DMS153 treated with DMSO at 0.1 percent for 48 hours (cell line): ENCODE data around the gene DMXL1.
"Not testable (repeated sequence)": the region's sequence is repeated elsewhere in the genome, so short reads cannot be mapped to it uniquely, and the experiment has no call there.

ENCODE experiments used
- DNase-seq: peaks from one replicate; lab custom pipeline; 2025; ENCODE audit not compliant: unreplicated experiment; lab: John Stamatoyannopoulos, UW

The DMXL1 gene

DNA sequence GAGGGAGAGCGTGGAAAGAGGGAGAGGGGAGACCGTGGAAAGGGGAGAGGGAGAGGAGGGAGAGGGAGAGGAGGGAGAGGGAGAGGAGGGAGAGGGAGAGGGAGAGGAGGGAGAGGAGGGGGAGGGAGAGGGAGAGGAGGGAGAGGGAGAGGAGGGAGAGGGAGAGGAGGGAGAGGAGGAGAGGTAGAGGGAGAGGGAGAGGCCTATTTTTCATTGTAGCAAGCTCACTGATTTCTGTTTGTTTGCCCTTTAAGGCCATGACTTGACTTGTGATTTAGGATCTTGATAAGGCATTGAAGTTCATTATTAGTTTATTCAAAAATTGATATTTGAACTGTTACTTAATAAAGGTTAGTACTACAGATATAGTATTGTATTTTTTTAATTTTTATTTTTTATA lies 52.4 kb downstream of the DMXL1 start:
- DNase-seq: no peak

DNA sequence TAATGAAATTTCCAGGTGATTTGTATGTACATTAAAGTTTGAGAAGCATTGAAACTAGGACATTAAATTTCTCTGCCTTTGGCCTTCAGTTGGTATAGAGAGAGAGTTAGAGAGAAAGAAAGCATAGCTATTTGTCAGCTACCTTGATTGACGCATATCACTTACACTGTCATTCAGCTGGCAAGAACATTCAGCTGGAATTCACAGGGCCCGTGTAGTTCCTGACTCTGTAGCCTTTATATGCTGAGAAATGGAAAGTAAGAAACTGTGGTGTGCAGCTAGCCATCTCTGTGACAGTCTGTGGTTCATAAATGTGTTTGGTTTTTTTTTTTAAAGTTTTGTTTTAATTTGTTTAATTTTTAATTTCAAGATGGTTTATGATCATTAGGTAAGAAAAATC lies 58.9 kb downstream of the DMXL1 start:
- no peak for DNase-seq

DNA sequence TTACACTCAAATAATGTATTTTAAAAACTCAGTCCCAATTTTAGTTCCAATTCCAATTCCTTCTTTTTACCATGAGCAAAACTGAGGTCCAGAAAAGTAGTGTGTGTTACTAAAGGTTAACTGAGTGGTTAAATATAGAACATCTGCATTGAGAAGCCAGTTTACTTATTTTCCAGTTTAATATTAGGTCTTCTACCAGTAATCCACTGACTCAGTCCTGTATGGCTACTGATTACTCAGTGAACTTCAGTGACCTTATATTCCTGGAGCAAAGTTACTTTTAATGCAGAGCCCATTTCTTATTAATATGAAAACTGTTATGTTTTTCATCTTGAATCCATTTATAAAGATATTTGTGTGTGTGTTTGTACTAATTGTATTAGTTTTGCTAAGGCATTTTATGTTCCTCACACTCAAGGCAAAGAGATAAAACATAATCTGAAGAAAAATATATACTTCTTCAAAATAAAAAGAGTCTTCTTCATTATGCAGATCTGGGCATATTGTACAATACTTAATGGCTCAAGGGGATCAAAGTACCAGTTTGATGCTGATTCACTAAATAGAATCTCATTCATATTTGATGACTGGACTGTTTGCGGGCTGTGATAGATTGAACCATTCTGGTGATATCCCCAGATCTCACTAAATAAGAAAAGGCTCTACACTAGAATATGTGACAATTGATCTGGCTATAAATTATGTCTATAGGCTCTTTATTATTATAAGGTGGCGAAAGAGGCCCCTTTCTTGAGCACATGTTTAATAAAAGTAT lies 60.8 kb downstream of the DMXL1 start:
- no peak for DNase-seq

DNA sequence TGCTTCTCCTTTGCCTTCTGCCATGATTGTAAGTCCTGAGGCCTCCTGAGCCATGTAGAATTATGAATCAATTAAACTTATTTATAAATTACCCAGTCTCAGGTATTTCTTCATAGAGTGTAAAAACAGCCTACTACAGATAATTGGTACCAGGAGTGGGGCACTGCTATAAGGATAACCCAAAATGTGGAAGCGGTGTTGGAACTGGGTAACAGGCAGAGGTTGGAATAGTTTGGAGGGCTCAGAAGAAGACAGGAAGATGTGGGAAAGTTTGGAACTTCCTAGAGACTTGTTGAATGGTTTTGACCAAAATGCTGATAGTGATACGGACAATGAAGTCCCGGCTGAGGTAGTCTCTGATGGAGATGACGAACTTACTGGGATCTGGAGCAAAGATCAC lies 64.9 kb downstream of the DMXL1 start:
- not testable (repeated sequence) for DNase-seq

DNA sequence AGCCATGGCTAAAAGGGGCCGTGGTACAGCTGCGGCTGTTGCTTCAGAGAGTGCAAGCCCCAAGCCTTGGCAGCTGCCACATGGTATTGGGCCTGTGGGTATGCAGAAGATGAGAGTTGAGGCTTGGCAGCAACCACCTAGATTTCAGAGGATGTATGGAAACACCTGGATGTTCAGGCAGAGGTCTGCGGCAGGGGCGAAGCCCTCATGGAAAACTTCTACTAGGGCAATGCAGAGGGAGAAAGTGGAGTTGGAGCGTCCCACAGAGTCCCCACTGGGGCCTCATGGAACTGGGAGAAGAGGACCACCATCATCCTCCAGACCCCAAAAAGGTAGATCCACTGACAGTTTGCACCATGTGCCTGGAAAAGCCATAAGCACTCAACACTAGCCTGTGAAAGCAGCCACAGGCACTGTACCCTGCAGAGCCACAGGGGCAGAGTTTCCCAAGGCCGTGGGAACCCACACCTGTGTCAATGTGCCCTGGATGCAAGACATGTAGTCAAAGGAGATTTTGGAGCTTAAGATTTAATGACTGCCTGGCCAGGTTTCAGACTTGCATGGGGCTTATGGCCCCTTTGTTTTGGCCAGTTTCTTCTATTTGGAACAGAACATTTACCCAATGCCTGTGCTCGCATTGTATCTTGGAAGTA lies 65.9 kb downstream of the DMXL1 start:
- DNase-seq: no peak

DNA sequence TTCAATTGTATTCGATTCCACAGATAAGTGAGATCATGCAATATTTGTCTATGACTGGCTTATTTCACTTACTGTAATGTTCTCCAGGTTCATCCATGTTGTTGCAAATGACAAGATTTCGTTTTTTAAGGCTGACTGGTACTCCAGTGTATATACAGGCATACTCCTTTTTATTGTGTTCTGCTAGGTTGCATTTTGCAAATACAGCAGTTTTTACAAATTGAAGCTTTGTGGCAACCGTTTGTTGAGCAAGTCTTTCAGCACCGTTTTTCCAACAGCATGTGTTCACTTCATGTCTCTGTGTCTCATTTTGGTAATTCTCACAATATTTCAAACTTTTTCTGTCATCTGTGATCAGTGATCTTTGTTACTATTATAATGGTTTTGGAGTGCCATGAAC lies 82.7 kb downstream of the DMXL1 start:
- DNase-seq: no peak

DNA sequence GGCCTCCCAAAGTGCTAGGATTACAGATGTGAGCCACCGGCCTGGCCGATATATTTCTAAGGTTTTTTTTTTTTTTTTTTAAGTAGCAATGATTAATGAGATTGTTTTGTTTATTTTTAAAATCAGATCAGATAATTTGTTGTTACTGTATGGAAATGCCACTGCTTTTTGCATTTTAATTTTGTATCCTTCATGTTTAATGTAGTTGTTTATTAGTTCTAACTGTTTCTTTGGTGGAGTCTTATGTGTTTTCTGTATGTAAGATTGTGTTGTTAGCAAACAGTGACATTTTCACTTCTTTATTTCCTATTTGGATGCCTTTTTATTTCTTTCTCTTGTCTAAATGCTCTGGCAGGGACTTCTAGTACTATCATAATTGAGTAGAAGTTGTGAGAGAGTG lies 87.3 kb downstream of the DMXL1 start:
- no peak for DNase-seq

DNA sequence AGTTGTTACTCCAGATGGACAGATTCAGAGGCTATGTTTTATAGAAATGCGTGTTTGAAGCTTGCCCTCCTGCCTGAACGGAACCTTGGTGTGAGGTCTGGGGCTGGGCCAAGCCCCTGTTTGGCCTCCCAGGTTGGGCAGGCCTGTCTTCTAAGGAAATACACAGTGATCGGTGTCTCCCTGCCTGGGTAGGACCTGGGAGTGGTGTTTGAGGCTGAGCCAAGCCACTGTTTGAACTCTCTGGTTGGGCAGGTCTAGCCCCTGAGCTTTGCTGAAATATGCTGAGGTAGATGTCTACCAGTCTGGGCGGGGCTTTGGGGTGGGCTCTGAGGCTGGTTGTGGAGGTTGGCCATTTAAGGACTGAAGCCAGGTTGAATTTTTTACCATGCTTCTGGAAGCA lies 90.5 kb downstream of the DMXL1 start:
- DNase-seq: no peak

DNA sequence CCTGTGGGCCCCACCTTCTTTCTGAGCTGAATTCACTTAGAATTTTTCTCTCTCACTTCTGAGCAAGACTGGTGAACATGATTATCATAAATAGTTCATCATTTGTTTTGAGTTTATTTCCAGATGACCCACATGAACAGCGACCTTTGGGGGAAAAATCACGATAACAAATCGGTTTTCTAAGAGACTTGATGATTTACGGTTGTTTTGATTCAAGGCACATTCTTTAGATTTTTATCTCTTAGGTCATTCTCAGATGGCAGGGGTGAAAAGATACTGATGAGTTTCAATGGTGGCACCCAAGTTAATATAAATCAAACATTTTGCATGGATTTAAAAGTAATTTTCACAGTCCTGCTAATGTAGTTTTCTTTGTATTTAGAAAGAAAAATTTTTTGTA lies 95.1 kb downstream of the DMXL1 start:
- no peak for DNase-seq

DNA sequence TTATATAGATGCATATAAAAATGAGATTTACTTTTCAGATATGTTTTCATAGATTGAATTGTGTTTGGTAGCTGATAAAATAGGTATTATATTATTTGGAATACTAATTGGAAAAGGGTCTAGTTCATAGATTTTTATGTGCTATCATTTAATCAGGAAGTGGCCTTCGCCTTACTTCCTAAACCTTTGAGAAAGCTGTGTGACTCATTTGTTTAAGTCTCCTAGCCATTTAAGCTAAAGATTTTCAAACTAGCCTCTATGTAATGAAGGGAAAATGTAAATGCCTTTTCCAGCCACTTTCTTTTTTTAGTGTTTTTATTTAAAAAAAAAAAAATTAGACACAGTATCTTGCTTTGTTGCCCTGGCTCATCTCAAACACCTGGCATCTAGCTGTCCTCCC lies 97.5 kb downstream of the DMXL1 start:
- DNase-seq: no peak

DNA sequence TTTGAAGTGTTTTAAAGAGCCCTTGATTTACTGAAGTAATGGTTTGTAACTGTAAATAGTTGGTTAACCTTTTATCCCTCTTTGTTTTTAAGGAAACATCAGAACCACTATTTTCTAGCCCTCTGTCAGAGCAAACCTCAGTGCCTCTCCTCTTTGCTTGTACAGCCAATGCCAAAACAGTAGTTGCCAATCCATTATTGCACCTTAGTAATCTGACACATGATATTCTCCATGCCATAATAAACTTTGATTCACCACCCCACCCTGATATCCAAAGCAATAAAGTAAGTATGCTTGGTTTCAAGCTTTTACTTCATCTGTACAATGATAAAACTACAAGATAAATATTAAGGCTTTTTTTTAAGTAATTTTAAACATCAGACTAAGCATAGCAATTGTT lies 100.8 kb downstream of the DMXL1 start:
- DNase-seq: no peak

DNA sequence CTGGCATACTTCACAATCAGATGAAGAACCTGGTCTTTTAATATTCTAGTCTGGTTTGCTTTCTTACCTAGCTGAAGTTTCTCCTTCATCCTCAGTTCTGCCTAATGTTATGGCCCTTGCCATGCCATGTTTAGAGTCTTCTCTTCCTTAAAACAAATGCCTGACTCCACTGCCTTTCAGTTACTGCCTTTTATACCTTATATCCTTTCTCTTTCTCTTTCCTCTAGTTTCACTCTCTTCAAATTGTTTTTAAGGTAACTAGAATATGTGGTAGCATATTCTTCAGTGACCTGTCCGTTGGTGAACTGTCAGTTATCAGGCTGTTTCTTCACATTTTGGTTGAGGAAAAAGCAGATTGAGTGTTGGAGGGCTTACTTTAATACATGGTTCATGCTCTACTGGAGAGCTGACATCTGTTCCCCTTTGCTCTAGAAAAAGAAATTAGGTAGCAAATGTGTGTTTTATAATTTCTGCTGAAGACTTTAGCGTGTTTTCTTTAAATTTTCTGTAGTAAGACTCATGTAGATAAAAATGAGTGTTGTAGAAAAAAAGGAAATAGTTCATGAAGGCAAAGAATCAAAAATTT lies 103.8 kb downstream of the DMXL1 start:
- no peak for DNase-seq

DNA sequence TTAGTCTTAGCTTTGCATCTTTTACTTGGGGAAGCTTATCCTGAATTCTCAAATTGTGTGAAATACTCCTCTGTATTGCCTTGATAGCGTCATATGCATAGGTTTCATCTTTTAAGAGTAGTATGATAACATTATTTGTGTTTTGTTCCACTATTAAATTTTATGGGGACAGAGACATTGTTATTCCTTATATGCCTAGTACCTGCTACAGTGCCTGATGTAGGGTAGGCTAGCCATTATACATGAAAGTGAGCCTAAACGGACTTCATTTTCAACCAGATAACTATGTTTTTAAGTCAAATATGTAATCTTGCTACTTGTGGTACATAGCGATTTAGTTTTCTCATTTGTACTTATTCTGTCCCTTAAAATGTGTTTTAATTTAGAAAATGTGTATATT lies 105.9 kb downstream of the DMXL1 start:
- no peak for DNase-seq

DNA sequence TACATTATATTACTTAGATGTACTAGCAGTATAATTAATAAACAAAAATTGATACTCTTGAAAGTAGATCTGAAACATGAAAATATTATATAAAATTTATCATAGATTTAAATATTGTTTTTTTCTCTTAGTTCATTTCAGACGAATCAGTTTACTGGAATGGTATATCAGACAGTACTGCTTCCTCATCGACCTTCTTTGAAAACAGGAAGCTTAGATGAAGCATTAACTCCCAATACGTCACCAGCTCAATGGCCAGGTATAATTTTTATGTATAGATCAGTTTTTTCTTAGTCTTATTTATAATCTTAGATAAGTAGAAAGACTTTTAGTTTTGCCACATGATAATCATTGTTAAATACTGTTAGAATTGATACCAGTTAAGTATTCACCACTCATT lies 106.3 kb downstream of the DMXL1 start:
- DNase-seq: no peak

DNA sequence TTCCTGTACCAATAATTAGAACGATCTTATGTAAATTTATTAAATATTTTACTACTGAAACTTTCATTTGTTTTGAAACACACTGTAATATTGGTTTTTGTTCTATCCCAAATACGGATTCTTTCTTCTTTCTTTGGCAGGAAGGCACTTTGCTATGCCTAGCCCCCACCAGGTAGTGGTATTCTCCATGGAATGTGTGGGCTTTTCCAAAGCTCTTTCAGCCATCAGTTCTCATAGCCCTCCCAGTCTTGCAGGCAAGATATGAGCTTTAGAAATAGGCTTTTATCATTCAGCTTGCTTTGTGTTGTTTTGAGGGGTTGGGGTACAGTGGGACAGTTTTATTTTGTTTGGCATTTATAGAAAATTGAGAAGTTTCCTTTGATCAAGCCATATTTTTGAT lies 107.5 kb downstream of the DMXL1 start:
- DNase-seq: no peak

DNA sequence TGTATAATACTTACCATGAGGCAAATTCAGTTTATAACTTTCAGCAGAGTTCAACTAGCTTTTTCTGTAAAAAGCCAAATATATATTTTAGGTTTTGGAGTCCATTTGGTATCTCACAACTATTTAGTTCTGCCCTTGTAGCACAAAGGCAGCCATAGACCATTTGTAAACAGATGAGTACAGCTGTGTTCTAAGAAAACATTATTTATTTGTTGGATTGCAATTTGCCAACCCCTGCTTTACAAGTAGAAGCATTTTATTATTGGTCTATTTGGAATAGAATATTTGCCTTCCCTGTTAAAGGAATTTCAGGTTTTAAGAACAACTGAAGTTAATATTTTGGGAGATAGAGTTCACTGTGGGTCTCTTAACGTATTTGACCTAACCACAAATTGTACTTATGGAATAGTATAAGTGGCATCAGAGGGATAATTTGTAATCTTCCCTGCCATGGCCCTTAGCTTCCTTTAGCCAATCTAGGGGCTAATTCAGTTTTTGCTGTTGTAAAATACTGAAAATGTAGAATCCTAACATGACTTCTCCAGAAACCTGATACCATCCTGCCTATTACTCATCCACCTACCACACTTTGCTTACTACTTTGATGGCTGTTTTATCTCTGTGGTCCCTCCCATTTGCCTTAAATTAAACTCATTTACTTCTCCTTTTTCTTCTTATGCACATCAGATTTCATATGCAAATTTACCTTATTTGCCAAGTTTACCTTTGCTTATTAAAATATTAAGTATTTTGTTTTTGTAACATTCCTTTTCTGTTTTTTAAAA lies 109.2 kb downstream of the DMXL1 start:
- no peak for DNase-seq

DNA sequence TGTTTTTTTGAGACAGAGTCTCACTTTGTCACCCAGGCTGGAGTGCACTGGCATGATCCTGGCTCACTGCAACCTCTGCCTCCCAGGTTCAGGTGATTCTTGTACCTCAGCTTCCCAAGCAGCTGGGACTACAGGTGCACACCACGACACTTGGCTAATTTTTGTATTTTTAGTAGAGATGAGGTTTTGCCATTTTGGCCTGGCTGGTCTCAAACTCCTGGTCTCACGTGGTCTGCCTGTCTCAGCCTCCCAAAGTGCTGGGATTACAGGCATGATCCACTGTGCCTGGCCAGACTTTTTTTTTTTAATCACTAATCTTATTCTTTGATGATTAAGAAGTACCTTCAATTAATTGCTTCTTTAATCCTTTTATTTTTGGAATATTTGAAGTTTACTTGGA lies 114.6 kb downstream of the DMXL1 start:
- not testable (repeated sequence) for DNase-seq

DNA sequence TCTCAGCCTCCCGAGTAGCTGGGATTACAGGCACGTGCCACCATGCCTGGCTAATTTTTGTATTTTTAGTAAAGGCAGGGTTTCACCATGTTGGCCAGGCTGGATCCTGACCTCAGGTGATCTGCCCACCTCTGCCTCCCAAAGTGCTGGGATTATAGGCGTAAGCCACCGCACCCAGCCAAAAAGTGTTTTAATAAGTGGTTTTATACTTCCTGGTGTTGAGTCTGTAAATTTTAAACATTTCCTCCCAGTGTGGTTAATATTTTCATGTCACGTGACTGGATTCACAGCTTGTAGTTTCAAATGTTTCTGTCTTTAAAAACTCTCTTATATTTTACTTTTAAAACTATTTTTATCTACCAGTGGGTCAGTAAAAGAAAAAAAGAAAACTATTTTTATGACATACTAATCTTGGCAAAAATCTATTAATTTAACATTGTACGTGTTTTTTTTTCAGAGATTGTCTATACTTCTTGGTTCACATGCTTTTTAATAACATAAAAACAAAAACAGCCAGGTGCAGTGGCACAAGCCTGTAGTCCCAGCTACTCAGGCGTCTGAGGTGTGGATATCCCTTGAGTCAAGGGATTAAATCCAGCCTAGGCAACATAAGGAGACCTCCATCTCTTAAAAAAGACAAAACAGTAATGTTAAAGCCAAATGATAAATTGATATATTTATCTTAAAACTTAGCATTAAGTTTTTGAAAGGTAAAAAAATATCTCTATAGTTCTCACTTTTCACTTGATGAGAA lies 117.1 kb downstream of the DMXL1 start:
- DNase-seq: no peak

DNA sequence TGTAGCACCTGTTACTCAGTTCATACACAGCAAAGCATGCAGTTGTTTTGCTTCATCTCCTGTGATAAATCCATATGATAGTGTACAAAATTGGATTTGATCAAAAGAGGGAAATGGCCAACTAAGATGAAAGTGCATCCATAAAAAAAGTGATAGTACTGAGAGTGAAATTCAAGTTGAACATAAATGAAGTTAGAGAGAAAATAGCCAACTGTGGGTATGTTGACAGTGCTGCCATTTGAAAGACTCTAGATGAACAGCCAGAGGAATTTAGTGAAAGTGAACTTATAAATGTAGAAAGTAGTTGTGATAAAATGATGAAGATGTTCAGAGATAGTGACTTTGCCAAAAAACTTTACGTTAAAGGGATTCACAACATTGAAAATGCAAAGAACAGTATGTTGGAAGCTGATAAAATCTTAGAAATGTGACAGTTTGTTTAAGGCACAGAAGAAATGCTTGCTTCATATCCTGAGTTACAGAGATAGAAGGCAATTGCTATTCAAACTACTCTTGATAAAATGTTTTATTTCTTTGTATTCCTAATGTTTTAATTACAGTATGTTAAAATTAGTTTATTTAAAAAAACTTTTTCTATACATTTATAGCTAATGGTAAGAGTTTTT lies 119.7 kb downstream of the DMXL1 start:
- DNase-seq: no peak

DNA sequence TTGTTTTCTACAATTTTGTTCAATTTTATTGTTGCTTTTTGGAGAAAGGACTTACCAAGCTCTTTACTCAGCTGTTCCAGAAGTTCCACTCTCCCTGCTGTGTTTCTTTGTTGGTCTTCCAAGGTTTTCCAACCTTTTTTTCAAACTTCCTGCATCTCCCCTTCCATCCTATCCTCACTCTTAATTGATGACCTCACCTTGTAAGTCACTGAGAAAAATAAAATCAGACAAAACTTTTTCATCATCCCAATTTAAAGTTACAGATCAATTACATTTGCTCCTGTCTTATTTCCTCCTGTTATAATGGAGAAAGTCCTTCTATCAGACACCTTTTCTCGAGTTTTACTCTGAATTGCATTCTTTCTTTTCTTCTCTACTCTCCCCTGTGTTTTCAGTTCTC lies 121.1 kb downstream of the DMXL1 start:
- DNase-seq: no peak

DNA sequence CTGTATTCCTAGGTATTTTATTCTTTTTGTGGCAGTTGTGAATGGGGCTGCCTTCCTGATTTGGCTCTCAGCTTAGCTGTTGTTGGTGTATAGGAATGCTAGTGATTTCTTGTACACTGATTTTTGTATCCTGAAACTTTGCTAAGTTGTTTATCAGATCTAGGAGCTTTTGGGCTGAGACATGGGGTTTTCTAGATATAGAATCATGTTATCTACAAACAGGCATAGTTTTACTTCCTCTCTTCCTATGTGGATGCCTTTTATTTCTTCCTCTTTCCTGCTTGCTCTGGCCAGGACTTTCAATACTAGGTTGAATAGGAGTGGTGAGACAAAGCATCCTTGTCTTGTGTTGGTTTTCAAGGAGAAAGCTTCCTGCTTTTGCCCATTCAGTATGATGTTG lies 129.9 kb downstream of the DMXL1 start:
- DNase-seq: no peak
